ENCODE results near the gene MLANA.

DNA sequence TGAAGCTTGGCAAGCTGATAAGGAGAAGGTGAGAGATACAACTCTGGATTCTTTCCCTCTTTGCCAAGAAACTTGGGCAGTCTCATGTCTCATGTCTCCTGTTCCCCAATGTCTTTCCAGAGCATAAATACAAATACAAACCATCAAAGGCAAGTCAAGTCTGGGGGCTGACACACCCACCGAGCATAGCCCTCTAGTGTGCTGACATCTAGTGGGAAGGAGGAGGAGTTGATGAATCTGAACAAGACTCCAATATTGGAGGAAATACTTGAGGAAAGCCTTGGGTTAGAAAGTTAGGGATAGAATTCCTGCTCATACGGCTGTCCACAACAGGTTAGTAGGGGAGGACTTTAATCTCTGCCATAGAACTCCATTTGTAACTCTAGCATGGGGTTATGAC lies 8.6 kb downstream of the MLANA start:
- TF ChIP-seq CTCF (IDR thresholded peaks at IDR 0.05) (no peak), POLR2AphosphoS5 (IDR thresholded peaks at IDR 0.05) (no peak), POLR2A (IDR thresholded peaks at IDR 0.05) (no peak), EP300 (IDR thresholded peaks at IDR 0.05) (no peak)

Data from upper lobe of left lung (tissue), 4 donors.